HepG2 (cell line): ENCODE data around the gene CCT4. TPM values are rescaled to one million over a fixed set of nuclear protein-coding genes. Genes with fewer than 3 reads are reported as not detected.

Experiments used
- BATF2 ChIP-seq: sonication (generic); formaldehyde crosslinking; IDR thresholded peaks from 2 replicates; pipeline ENCODE4 v1.8.0; 2022; ENCODE audit warnings: mild to moderate bottlenecking, missing genetic modification reagents, moderate library complexity
- PRPF4 ChIP-seq: fragments of 200-400 bp; formaldehyde crosslinking; IDR thresholded peaks from 2 replicates; pipeline ENCODE4 v1.6.1; 2016; ENCODE audit warnings: low read length, low read depth; ENCODE audit not compliant: poor library complexity, severe bottlenecking
- RAD21 ChIP-seq: fragments of 450-650 bp; formaldehyde crosslinking; IDR thresholded peaks from 2 replicates; pipeline ENCODE4 v1.5.0; 2020; ENCODE audit warnings: mild to moderate bottlenecking
- SMC3 ChIP-seq: IDR thresholded peaks from 2 replicates; pipeline ENCODE4 v1.6.1; 2011; ENCODE audit warnings: low read length, improper control_type of control experiment
- TEAD3 ChIP-seq: optimal IDR thresholded peaks from 2 replicates; pipeline ENCODE3; 2016; ENCODE audit warnings: borderline replicate concordance
- ZNF160 ChIP-seq: sonication (generic); formaldehyde crosslinking; IDR thresholded peaks from 2 replicates; pipeline ENCODE4 v1.8.0; 2022; ENCODE audit warnings: mild to moderate bottlenecking, inconsistent platforms, missing genetic modification reagents
- ZNF205 ChIP-seq: IDR thresholded peaks from 2 replicates; pipeline ENCODE4 v1.6.1; 2018; ENCODE audit warnings: missing biosample characterization, missing genetic modification reagents
- ZNF713 ChIP-seq: sonication (generic); formaldehyde crosslinking; IDR thresholded peaks from 2 replicates; pipeline ENCODE4 v1.4.0; 2020; ENCODE audit warnings: mild to moderate bottlenecking, missing genetic modification reagents
- ZNF780A ChIP-seq: sonication (generic); formaldehyde crosslinking; IDR thresholded peaks from 2 replicates; pipeline ENCODE4 v1.8.0; 2022; ENCODE audit warnings: mild to moderate bottlenecking, missing genetic modification reagents, moderate library complexity
- polyA plus RNA-seq, 8 experiments: library from polyadenylated mRNA; depleted of rRNA in 3 of 8; stranded (reverse) in 7 of 8; unstranded in 1 of 8; fragments of >200 nt; fragmentation: Illumina TruSeq in 4 of 8; extraction: Trizol in 4 of 8; gene quantifications; 2 replicates each; pipeline versions ENCODE4 v1.2.1 to v1.2.3, GENCODE V29; 2011 to 2016; ENCODE audit warnings: low read depth in 4 of 8, missing spikeins in 1 of 8, mixed read lengths in 1 of 8; ENCODE audit not compliant: insufficient read depth in 1 of 8
- total RNA-seq, 5 experiments: library from RNA; depleted of rRNA; stranded (reverse); fragments of >200 nt; fragmentation: Illumina TruSeq; extraction: Trizol; gene quantifications; 2 replicates each; pipeline ENCODE4 v1.2.3, GENCODE V29; 2016; ENCODE audit warnings: low read depth in 1 of 5
- TF ChIP-seq, protein P1 (sequence below): sonication (generic); formaldehyde crosslinking; IDR thresholded peaks from 2 replicates; pipeline ENCODE4 v1.4.0; 2020; ENCODE audit warnings: mild to moderate bottlenecking, missing genetic modification reagents
- TF ChIP-seq, protein P2 (sequence below): sonication (generic); formaldehyde crosslinking; IDR thresholded peaks from 2 replicates; pipeline ENCODE4 v1.5.0; 2020; ENCODE audit warnings: mild to moderate bottlenecking, missing genetic modification reagents, borderline replicate concordance
- TF ChIP-seq, protein P3 (sequence below): sonication (generic); formaldehyde crosslinking; IDR thresholded peaks from 2 replicates; pipeline ENCODE4 v1.5.0; 2020; ENCODE audit warnings: mild to moderate bottlenecking, missing genetic modification reagents, moderate library complexity
- TF ChIP-seq, protein P4 (sequence below): sonication (generic); formaldehyde crosslinking; IDR thresholded peaks from 2 replicates; pipeline ENCODE4 v1.4.0; 2020; ENCODE audit warnings: low read depth, mild to moderate bottlenecking, missing genetic modification reagents
- TF ChIP-seq, protein P5 (sequence below): conservative IDR thresholded peaks from 2 replicates; pipeline ENCODE4 v1.6.1; 2018; ENCODE audit warnings: missing genetic modification reagents

Gene CCT4
- total and polyA plus RNA-seq, 2 of the 13 experiments (the other 11 are each of a cell fraction or from before 2014, with no cell fraction given) = 138 to 340 TPM

GRCh38 chr2:61911510-61911909 is 23.1 kb upstream of the CCT4 start (continued):
- TF ChIP-seq, protein P1, sequence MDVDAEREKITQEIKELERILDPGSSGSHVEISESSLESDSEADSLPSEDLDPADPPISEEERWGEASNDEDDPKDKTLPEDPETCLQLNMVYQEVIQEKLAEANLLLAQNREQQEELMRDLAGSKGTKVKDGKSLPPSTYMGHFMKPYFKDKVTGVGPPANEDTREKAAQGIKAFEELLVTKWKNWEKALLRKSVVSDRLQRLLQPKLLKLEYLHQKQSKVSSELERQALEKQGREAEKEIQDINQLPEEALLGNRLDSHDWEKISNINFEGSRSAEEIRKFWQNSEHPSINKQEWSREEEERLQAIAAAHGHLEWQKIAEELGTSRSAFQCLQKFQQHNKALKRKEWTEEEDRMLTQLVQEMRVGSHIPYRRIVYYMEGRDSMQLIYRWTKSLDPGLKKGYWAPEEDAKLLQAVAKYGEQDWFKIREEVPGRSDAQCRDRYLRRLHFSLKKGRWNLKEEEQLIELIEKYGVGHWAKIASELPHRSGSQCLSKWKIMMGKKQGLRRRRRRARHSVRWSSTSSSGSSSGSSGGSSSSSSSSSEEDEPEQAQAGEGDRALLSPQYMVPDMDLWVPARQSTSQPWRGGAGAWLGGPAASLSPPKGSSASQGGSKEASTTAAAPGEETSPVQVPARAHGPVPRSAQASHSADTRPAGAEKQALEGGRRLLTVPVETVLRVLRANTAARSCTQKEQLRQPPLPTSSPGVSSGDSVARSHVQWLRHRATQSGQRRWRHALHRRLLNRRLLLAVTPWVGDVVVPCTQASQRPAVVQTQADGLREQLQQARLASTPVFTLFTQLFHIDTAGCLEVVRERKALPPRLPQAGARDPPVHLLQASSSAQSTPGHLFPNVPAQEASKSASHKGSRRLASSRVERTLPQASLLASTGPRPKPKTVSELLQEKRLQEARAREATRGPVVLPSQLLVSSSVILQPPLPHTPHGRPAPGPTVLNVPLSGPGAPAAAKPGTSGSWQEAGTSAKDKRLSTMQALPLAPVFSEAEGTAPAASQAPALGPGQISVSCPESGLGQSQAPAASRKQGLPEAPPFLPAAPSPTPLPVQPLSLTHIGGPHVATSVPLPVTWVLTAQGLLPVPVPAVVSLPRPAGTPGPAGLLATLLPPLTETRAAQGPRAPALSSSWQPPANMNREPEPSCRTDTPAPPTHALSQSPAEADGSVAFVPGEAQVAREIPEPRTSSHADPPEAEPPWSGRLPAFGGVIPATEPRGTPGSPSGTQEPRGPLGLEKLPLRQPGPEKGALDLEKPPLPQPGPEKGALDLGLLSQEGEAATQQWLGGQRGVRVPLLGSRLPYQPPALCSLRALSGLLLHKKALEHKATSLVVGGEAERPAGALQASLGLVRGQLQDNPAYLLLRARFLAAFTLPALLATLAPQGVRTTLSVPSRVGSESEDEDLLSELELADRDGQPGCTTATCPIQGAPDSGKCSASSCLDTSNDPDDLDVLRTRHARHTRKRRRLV (CRISPR knock-in tag) = no peak
- TF ChIP-seq, protein P2, sequence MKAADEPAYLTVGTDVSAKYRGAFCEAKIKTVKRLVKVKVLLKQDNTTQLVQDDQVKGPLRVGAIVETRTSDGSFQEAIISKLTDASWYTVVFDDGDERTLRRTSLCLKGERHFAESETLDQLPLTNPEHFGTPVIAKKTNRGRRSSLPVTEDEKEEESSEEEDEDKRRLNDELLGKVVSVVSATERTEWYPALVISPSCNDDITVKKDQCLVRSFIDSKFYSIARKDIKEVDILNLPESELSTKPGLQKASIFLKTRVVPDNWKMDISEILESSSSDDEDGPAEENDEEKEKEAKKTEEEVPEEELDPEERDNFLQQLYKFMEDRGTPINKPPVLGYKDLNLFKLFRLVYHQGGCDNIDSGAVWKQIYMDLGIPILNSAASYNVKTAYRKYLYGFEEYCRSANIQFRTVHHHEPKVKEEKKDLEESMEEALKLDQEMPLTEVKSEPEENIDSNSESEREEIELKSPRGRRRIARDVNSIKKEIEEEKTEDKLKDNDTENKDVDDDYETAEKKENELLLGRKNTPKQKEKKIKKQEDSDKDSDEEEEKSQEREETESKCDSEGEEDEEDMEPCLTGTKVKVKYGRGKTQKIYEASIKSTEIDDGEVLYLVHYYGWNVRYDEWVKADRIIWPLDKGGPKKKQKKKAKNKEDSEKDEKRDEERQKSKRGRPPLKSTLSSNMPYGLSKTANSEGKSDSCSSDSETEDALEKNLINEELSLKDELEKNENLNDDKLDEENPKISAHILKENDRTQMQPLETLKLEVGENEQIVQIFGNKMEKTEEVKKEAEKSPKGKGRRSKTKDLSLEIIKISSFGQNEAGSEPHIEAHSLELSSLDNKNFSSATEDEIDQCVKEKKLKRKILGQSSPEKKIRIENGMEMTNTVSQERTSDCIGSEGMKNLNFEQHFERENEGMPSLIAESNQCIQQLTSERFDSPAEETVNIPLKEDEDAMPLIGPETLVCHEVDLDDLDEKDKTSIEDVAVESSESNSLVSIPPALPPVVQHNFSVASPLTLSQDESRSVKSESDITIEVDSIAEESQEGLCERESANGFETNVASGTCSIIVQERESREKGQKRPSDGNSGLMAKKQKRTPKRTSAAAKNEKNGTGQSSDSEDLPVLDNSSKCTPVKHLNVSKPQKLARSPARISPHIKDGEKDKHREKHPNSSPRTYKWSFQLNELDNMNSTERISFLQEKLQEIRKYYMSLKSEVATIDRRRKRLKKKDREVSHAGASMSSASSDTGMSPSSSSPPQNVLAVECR = no peak
- TF ChIP-seq, protein P3, sequence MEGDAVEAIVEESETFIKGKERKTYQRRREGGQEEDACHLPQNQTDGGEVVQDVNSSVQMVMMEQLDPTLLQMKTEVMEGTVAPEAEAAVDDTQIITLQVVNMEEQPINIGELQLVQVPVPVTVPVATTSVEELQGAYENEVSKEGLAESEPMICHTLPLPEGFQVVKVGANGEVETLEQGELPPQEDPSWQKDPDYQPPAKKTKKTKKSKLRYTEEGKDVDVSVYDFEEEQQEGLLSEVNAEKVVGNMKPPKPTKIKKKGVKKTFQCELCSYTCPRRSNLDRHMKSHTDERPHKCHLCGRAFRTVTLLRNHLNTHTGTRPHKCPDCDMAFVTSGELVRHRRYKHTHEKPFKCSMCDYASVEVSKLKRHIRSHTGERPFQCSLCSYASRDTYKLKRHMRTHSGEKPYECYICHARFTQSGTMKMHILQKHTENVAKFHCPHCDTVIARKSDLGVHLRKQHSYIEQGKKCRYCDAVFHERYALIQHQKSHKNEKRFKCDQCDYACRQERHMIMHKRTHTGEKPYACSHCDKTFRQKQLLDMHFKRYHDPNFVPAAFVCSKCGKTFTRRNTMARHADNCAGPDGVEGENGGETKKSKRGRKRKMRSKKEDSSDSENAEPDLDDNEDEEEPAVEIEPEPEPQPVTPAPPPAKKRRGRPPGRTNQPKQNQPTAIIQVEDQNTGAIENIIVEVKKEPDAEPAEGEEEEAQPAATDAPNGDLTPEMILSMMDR (CRISPR knock-in tag) = peak; percentile 56
- TF ChIP-seq, protein P4, sequence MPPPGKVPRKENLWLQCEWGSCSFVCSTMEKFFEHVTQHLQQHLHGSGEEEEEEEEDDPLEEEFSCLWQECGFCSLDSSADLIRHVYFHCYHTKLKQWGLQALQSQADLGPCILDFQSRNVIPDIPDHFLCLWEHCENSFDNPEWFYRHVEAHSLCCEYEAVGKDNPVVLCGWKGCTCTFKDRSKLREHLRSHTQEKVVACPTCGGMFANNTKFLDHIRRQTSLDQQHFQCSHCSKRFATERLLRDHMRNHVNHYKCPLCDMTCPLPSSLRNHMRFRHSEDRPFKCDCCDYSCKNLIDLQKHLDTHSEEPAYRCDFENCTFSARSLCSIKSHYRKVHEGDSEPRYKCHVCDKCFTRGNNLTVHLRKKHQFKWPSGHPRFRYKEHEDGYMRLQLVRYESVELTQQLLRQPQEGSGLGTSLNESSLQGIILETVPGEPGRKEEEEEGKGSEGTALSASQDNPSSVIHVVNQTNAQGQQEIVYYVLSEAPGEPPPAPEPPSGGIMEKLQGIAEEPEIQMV (CRISPR knock-in tag) = no peak
- TF ChIP-seq ZNF713 (CRISPR knock-in tag) (no peak), ZNF205 (no peak), SMC3 (peak; percentile 15; the same call in 1 of the 2 replicates), PRPF4 (no peak), TEAD3 (CRISPR knock-in tag) (peak; percentile 15), RAD21 (CRISPR knock-in tag) (0 out of 2 replicates have a peak, but pooled peaks have one; percentile 9), ZNF780A (no peak), ZNF160 (CRISPR knock-in tag) (no peak), BATF2 (CRISPR knock-in tag) (no peak)
- TF ChIP-seq, protein P5, sequence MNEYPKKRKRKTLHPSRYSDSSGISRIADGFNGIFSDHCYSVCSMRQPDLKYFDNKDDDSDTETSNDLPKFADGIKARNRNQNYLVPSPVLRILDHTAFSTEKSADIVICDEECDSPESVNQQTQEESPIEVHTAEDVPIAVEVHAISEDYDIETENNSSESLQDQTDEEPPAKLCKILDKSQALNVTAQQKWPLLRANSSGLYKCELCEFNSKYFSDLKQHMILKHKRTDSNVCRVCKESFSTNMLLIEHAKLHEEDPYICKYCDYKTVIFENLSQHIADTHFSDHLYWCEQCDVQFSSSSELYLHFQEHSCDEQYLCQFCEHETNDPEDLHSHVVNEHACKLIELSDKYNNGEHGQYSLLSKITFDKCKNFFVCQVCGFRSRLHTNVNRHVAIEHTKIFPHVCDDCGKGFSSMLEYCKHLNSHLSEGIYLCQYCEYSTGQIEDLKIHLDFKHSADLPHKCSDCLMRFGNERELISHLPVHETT = no peak
